IPS DF 6.9 (cell line): ENCODE data around the gene MTCL1.

ENCODE experiments used
- DNase-seq: peaks from one replicate; pipeline ENCODE4 v3.0.0-alpha.2; 2013; ENCODE audit warnings: low read depth, low spot score
- H3K27ac ChIP-seq: one replicate; pipeline ENCODE4 v1.5.1; 2013; ENCODE audit warnings: low read length, control low read depth
- H3K27me3 ChIP-seq: 2 replicates; pipeline ENCODE4 v1.6.1; 2013; ENCODE audit warnings: mild to moderate bottlenecking, low read length; ENCODE audit not compliant: control insufficient read depth, insufficient read depth
- H3K36me3 ChIP-seq: 2 replicates; pipeline ENCODE4 v1.6.1; 2013; ENCODE audit warnings: low read length; ENCODE audit not compliant: control insufficient read depth, insufficient read depth
- H3K4me1 ChIP-seq: 2 replicates; pipeline ENCODE4 v1.6.1; 2013; ENCODE audit warnings: low read length; ENCODE audit not compliant: control insufficient read depth, insufficient read depth
- H3K4me3 ChIP-seq: 2 replicates; pipeline ENCODE4 v1.5.1; 2013; ENCODE audit warnings: mild to moderate bottlenecking, low read length
- H3K9me3 ChIP-seq: 2 replicates; pipeline ENCODE4 v1.6.1; 2013; ENCODE audit warnings: low read length, inconsistent platforms; ENCODE audit not compliant: control insufficient read depth, insufficient read depth
- WGBS: extraction: QIAGEN DNeasy Blood & Tissue Kit; methylation state at CpG from one replicate; pipeline ENCODE4 v1.1.7; 2013; ENCODE audit warnings: mixed read lengths, missing lambda C conversion rate; ENCODE audit not compliant: insufficient read length, insufficient coverage; 5-methylcytosine and 5-hydroxymethylcytosine counted together

The MTCL1 gene

DNA sequence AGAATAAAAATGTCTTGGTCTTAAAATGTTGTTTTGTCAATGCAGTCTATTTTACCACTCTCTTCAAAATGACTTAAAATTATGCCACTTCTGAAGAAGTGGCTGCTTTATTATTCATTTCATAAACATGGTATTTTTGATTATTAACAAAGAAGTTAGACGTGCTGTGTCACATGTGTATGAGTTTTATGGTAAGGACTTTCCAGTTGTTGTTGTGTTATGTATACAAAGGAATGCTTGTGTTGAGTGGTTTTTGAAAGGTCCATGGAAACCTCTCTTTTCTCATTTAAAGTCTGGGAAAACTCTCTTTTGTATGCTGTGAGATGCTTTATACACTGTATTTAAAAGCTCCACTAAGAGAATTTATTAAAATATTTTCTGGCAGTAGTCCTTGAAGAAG is 116.2 kb downstream of the MTCL1 start:
- Histone ChIP-seq H3K27ac (no peak overlapping the region), H3K4me1 (no peaks in the 10 kb centered on the region), H3K36me3 (peaks cover 29% of the 10 kb centered on the region), H3K9me3 (no peaks in the 10 kb centered on the region), H3K27me3 (no peaks in the 10 kb centered on the region), H3K4me3 (no peak overlapping the region)
- WGBS, result no CpG with 5 or more reads among the region's 1 CpG
- no peak for DNase-seq

DNA sequence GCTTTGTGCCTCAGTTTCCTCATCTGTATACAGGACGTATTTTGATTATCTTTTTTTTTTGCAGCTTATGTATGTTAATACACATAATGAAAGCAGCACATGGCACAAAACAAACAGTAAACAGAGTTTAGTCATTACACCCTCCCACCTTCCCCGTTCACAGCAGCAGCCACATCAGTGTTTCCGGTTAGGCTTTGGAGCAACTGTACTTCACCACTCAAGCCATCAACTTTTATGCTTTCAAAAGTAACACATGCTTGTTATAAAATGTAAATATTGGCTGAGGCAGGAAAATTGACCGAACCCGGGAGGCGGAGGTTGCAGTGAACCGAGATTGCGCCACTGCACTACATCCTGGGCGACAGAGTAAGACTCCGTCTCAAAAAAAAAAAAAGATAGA is 117.3 kb downstream of the MTCL1 start:
- Histone ChIP-seq H3K4me3 (no peak overlapping the region), H3K4me1 (no peaks in the 10 kb centered on the region), H3K27me3 (no peaks in the 10 kb centered on the region), H3K27ac (no peak overlapping the region), H3K36me3 (peaks cover 29% of the 10 kb centered on the region), H3K9me3 (no peaks in the 10 kb centered on the region)
- no peak for DNase-seq
- WGBS, result no CpG with 5 or more reads among the region's 10 CpGs

DNA sequence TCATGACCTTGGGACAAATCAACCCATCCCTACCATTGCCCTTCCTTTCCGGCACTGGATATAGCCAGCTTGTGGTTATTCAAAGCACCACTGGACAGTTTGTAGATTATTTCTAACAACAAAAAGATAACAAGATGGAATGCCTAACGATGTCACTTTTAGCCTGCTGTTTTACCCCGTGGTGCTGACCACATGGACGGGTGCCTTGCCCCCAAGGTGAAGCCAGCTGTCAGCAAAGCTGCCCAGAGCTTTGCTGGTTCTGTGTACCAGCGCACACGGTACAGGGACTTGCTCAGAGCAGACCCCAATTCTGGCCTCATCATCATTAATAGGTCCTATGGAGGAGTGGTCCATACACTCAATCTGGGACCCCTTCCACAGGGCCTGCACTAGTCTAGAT is 118.2 kb downstream of the MTCL1 start:
- Histone ChIP-seq H3K4me1 (no peaks in the 10 kb centered on the region), H3K27ac (no peak overlapping the region), H3K9me3 (no peaks in the 10 kb centered on the region), H3K27me3 (no peaks in the 10 kb centered on the region), H3K36me3 (peaks cover 27% of the 10 kb centered on the region), H3K4me3 (no peak overlapping the region)
- DNase-seq, result no peak
- no CpG with 5 or more reads among the region's 6 CpGs for WGBS

DNA sequence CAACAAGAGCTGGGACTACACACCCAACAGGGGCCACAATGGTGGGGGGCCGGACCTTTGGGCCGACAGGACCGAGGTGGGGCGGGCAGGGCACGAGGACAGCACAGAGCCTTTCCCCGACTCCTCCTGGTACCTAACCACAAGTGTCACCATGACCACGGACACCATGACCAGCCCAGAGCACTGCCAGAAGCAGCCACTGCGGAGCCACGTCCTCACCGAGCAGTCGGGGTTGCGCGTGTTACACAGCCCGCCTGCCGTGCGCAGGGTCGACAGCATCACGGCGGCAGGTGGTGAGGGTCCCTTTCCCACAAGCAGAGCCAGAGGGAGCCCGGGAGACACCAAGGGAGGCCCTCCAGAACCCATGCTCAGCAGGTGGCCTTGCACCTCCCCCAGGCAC is 119.5 kb downstream of the MTCL1 start:
- DNase-seq, result no peak
- no peaks in the 10 kb centered on the region for H3K27me3 ChIP-seq
- peaks cover 21% of the 10 kb centered on the region for H3K36me3 ChIP-seq
- no peaks in the 10 kb centered on the region for H3K4me1 ChIP-seq
- WGBS, result no CpG with 5 or more reads among the region's 20 CpGs
- H3K4me3 ChIP-seq, result no peak overlapping the region
- H3K27ac ChIP-seq, result no peak overlapping the region
- H3K9me3 ChIP-seq, result no peaks in the 10 kb centered on the region

DNA sequence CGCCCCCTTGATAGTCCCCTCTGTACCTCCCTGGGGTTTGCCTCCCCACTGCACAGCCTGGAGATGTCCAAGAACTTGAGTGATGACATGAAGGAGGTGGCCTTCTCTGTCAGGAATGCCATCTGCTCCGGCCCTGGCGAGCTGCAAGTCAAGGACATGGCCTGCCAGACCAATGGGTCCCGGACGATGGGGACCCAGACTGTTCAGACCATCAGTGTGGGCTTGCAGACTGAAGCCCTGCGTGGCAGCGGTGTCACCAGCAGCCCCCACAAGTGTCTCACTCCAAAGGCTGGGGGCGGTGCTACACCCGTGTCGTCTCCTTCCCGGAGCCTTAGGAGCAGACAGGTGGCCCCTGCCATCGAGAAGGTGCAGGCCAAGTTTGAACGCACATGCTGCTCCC is 119.9 kb downstream of the MTCL1 start:
- WGBS, result no CpG with 5 or more reads among the region's 13 CpGs
- peaks cover 21% of the 10 kb centered on the region for H3K36me3 ChIP-seq
- no peaks in the 10 kb centered on the region for H3K9me3 ChIP-seq
- H3K4me1 ChIP-seq, result no peaks in the 10 kb centered on the region
- DNase-seq, result no peak
- no peak overlapping the region for H3K4me3 ChIP-seq
- no peaks in the 10 kb centered on the region for H3K27me3 ChIP-seq
- H3K27ac ChIP-seq, result no peak overlapping the region

DNA sequence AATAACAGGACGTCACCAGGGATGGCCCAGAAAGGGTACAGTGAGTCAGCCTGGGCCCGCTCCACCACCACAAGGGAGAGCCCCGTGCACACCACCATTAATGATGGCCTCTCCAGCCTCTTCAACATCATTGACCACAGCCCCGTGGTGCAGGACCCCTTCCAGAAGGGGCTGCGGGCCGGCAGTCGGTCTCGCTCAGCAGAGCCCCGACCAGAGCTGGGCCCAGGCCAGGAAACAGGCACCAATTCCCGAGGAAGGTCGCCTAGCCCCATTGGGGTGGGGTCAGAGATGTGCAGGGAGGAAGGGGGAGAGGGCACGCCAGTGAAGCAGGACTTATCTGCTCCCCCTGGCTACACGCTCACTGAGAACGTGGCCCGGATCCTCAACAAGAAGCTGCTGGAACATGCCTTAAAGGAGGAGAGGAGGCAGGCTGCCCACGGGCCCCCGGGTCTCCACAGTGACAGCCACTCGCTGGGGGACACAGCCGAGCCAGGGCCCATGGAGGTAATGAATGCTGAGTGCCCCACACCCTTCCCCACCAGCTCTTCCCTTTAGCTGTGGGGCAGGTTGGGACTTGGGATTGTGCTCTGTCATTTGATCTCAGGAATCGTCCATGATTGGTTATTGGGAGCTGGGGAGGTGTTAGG is 120.5 kb downstream of the MTCL1 start:
- no peaks in the 10 kb centered on the region for H3K9me3 ChIP-seq
- no peak overlapping the region for H3K4me3 ChIP-seq
- H3K36me3 ChIP-seq, result peaks cover 18% of the 10 kb centered on the region
- H3K4me1 ChIP-seq, result no peaks in the 10 kb centered on the region; the same call in 1 of the 2 replicates
- H3K27me3 ChIP-seq, result no peaks in the 10 kb centered on the region
- WGBS, result no CpG with 5 or more reads among the region's 20 CpGs
- no peak overlapping the region for H3K27ac ChIP-seq
- no peak for DNase-seq

DNA sequence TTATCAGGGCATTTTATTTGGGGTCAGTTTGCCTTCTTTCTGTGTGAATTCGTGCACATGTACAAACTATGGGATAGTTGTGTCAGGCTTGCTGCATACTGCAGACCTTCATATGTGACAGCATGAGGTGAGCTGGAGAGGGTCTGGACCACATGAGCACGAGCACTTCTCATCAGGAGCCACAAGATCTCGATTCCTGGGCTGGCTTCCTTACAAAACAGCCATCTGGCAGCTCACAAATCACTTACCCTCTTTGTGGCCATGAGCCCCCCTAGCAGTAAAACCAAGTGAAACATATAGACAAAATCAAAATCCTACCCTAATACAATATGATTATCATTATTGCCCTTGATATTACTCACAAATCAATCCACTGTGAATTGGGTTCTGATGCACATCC is 121.2 kb downstream of the MTCL1 start:
- Histone ChIP-seq H3K4me1 (no peaks in the 10 kb centered on the region; the same call in 1 of the 2 replicates), H3K9me3 (no peaks in the 10 kb centered on the region), H3K27ac (no peak overlapping the region), H3K36me3 (peaks cover 15% of the 10 kb centered on the region), H3K4me3 (no peak overlapping the region), H3K27me3 (no peaks in the 10 kb centered on the region)
- DNase-seq, result no peak
- no CpG with 5 or more reads among the region's 3 CpGs for WGBS

DNA sequence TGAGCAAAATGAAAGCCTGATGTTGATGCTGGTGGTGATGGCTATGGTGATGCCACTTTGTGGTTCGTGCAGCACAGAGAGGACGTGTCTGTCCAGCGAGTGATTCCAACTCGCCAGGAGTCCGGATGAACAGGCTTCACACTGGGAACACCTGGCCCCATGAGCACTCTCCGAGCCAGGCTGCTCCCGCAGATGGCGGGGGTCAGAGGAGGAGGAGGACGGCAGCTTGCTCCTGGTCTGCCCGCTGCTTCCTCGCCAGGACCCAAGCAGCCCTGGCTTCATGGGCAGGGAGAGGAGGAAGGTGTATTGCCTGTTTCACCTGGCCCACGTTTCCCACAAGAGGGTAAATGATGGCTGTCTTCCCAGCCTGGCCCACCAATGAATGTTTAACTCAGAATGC is 121.6 kb downstream of the MTCL1 start:
- Histone ChIP-seq H3K27me3 (no peaks in the 10 kb centered on the region), H3K4me1 (no peaks in the 10 kb centered on the region; the same call in 1 of the 2 replicates), H3K27ac (no peak overlapping the region), H3K36me3 (peaks cover 15% of the 10 kb centered on the region), H3K4me3 (no peak overlapping the region), H3K9me3 (no peaks in the 10 kb centered on the region)
- no CpG with 5 or more reads among the region's 12 CpGs for WGBS
- DNase-seq, result no peak

DNA sequence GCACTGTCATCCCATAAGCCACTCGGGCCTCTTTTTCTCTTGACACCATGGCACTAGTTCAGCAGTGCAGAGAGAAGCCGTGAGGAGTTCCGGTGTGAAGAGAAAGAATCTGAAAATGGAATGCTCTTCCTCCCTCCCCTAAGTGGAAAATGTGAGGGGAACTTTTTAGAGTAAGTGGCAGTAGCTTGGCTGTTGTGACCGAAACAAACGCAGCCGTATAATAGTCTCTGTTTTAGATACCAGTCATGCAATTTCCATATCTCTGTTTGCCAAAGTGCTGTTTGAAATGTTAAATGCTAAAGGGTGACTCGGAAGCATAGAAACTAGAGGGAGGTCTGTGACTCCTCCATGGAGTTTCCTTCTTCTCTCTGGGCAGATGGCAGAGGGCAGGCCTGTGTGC is 122.9 kb downstream of the MTCL1 start:
- H3K36me3 ChIP-seq, result peaks cover 15% of the 10 kb centered on the region
- WGBS, result no CpG with 5 or more reads among the region's 7 CpGs

DNA sequence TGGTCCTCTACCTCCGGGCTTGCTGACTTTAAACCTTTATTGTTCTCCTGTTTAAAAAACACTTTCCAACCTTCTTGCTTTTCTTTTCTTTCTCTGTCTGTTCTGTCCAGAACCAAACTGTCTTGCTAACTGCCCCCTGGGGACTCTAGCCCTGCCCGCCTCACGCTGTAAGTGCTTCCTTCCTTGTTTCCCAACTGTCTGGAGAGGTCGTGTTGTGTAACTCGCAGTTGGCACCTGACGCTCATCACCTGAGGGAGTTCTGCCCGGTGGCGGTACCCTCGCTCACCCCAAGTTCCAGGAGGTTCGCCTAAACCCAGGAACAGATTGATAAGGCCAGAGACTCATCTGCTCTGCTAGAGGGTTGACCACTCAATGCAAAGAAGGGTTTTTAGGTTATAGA is 123.4 kb downstream of the MTCL1 start:
- H3K27ac ChIP-seq, result no peak overlapping the region
- no peak for DNase-seq
- no peaks in the 10 kb centered on the region; the same call in 1 of the 2 replicates for H3K4me1 ChIP-seq
- WGBS, result no CpG with 5 or more reads among the region's 10 CpGs
- no peaks in the 10 kb centered on the region for H3K27me3 ChIP-seq
- no peak overlapping the region for H3K4me3 ChIP-seq
- peaks cover 11% of the 10 kb centered on the region for H3K36me3 ChIP-seq
- H3K9me3 ChIP-seq, result no peaks in the 10 kb centered on the region

More for the DNA sequence above, 122.9 kb downstream of the MTCL1 start:
- H3K9me3 ChIP-seq, result no peaks in the 10 kb centered on the region
- H3K27ac ChIP-seq, result no peak overlapping the region
- no peak for DNase-seq
- H3K4me3 ChIP-seq, result no peak overlapping the region
- no peaks in the 10 kb centered on the region for H3K27me3 ChIP-seq
- no peaks in the 10 kb centered on the region; the same call in 1 of the 2 replicates for H3K4me1 ChIP-seq
